Neuronal stem cell (in vitro differentiated cells): ENCODE data around the gene SCAND1.

ENCODE experiments used
- DNase-seq: peaks from one replicate; pipeline ENCODE4 v3.0.0-alpha.2; 2013; ENCODE audit warnings: low spot score
- H2AFZ ChIP-seq: one replicate; pipeline ENCODE4 v1.6.1; 2013; ENCODE audit warnings: mild to moderate bottlenecking, low read length, inconsistent platforms
- H2AK5ac ChIP-seq: 2 replicates; pipeline ENCODE4 v1.6.1; 2013; ENCODE audit warnings: low read depth, mild to moderate bottlenecking, inconsistent platforms, low read length, moderate library complexity, mixed read lengths
- H2BK120ac ChIP-seq: 2 replicates; pipeline ENCODE4 v1.6.1; 2013; ENCODE audit warnings: low read depth, mild to moderate bottlenecking, inconsistent platforms, low read length, moderate library complexity, mixed read lengths
- H2BK12ac ChIP-seq: one replicate; pipeline ENCODE4 v1.6.1; 2013; ENCODE audit warnings: low read length, inconsistent platforms
- H2BK15ac ChIP-seq: 2 replicates; pipeline ENCODE4 v1.6.1; 2013; ENCODE audit warnings: mild to moderate bottlenecking, low read length, inconsistent platforms, mixed read lengths
- H2BK5ac ChIP-seq: one replicate; pipeline ENCODE4 v1.6.1; 2013; ENCODE audit warnings: inconsistent platforms, mild to moderate bottlenecking, low read length, moderate library complexity
- H3K14ac ChIP-seq: one replicate; pipeline ENCODE4 v1.6.1; 2013; ENCODE audit warnings: low read length, inconsistent platforms
- H3K18ac ChIP-seq: 2 replicates; pipeline ENCODE4 v1.6.1; 2013; ENCODE audit warnings: low read length, inconsistent platforms
- H3K23ac ChIP-seq: 2 replicates; pipeline ENCODE4 v1.6.1; 2013; ENCODE audit warnings: low read depth, mild to moderate bottlenecking, mixed read lengths, low read length, inconsistent platforms; ENCODE audit not compliant: poor library complexity
- H3K27ac ChIP-seq: replicated peaks from 3 replicates; pipeline ENCODE4 v1.5.1; 2013; ENCODE audit warnings: low read length, inconsistent platforms
- H3K27me3 ChIP-seq, 3 experiments: 2 replicates each; pipeline ENCODE4 v1.6.1; 2013; ENCODE audit warnings: low read length in 3 of 3, mild to moderate bottlenecking in 2 of 3, inconsistent platforms in 1 of 3, low read depth in 1 of 3, mixed read lengths in 1 of 3, moderate library complexity in 1 of 3; ENCODE audit not compliant: control insufficient read depth in 3 of 3, insufficient read depth in 3 of 3
- H3K36me3 ChIP-seq, 2 donors: replicated peaks in 1 of 2; 2 replicates each; pipeline ENCODE4 v1.6.1; 2013; ENCODE audit warnings: low read length in 2 of 2; ENCODE audit not compliant: control insufficient read depth in 2 of 2, insufficient read depth in 2 of 2
- H3K4ac ChIP-seq: 2 replicates; pipeline ENCODE4 v1.6.1; 2013; ENCODE audit warnings: inconsistent platforms, mild to moderate bottlenecking, low read length, moderate library complexity
- H3K4me1 ChIP-seq, 2 donors: 1 replicate in 1 of 2; 2 replicates in 1 of 2; pipeline ENCODE4 v1.6.1; 2013; ENCODE audit warnings: low read length in 2 of 2, low read depth in 1 of 2; ENCODE audit not compliant: control insufficient read depth in 2 of 2, insufficient read depth in 1 of 2
- H3K4me2 ChIP-seq: one replicate; pipeline ENCODE4 v1.6.1; 2013; ENCODE audit warnings: mild to moderate bottlenecking, low read length, inconsistent platforms; ENCODE audit not compliant: insufficient read depth, poor library complexity, severe bottlenecking
- H3K4me3 ChIP-seq, 2 donors: 2 replicates each; pipeline ENCODE4 v1.5.1; 2013; ENCODE audit warnings: low read length in 2 of 2, mild to moderate bottlenecking in 2 of 2, inconsistent platforms in 1 of 2, moderate library complexity in 1 of 2
- H3K79me1 ChIP-seq: one replicate; pipeline ENCODE4 v1.6.1; 2013; ENCODE audit warnings: low read depth, mild to moderate bottlenecking, inconsistent platforms, low read length, moderate library complexity
- H3K9ac ChIP-seq: one replicate; pipeline ENCODE4 v1.6.1; 2013; ENCODE audit warnings: mild to moderate bottlenecking, low read depth, low read length, inconsistent platforms; ENCODE audit not compliant: poor library complexity
- H3K9me3 ChIP-seq, 2 donors: replicated peaks in 1 of 2; 2 replicates each; pipeline versions ENCODE3 to v1.6.1; 2013; ENCODE audit warnings: low read length in 2 of 2, mild to moderate bottlenecking in 2 of 2, inconsistent platforms in 1 of 2, low read depth in 1 of 2, mixed read lengths in 1 of 2, moderate library complexity in 1 of 2; ENCODE audit not compliant: control insufficient read depth in 2 of 2, insufficient read depth in 1 of 2
- H4K8ac ChIP-seq: one replicate; pipeline ENCODE4 v1.6.1; 2013; ENCODE audit warnings: low read depth, mild to moderate bottlenecking, inconsistent platforms, low read length, moderate library complexity
- H4K91ac ChIP-seq: one replicate; pipeline ENCODE4 v1.6.1; 2013; ENCODE audit warnings: low read length, low read depth, mild to moderate bottlenecking, inconsistent platforms; ENCODE audit not compliant: poor library complexity
- WGBS, 2 donors: extraction: QIAGEN DNeasy Blood & Tissue Kit; methylation state at CpG; one replicate each; pipeline ENCODE4 v1.1.7; 2013; ENCODE audit warnings: missing lambda C conversion rate in 2 of 2, mixed read lengths in 1 of 2; ENCODE audit not compliant: insufficient read length in 2 of 2, insufficient replicate concordance in 1 of 2; ENCODE audit errors: extremely low coverage in 2 of 2; 5-methylcytosine and 5-hydroxymethylcytosine counted together

SCAND1 gene

DNA sequence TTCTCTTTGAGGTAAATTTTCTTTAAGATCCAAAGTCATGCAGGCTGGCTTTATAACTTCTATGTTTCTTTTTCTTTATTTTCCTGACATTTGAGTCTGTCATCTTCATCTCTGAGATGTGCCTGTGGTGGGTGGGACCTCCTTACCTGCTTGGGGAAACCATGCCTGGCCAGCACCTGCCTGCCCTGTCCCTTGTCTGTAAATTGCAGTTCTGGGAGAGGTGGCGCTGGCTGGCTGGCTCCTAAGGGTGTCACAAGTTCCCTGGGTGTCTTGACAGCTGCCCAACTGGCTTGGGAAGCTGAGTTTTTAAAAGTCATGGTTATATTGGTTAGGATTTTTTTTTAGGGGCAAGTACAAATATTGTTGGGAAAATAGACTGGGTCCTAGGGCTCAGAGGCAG, 36.3 kb downstream of the SCAND1 start:
- H3K36me3 ChIP-seq, result peaks cover 34 to 91% of the 10 kb centered on the region in 2 donors
- no peaks in the 10 kb centered on the region for H3K4me1 ChIP-seq
- H4K91ac ChIP-seq, result no peak overlapping the region
- H2AK5ac ChIP-seq, result no peak overlapping the region
- peaks cover 3% of the 10 kb centered on the region for H3K79me1 ChIP-seq
- no peak overlapping the region for H2AFZ ChIP-seq
- no peak overlapping the region for H3K9ac ChIP-seq
- no peak overlapping the region for H4K8ac ChIP-seq
- no peaks in the 10 kb centered on the region for H3K27me3 ChIP-seq
- H3K4ac ChIP-seq, result no peak overlapping the region
- no peaks in the 10 kb centered on the region for H3K9me3 ChIP-seq
- no peak overlapping the region for H3K4me2 ChIP-seq
- no peak for DNase-seq
- no peak overlapping the region for H3K14ac ChIP-seq
- no peak overlapping the region for H3K23ac ChIP-seq
- H2BK12ac ChIP-seq, result no peak overlapping the region
- no peak overlapping the region for H3K4me3 ChIP-seq
- H3K18ac ChIP-seq, result no peak overlapping the region
- H2BK120ac ChIP-seq, result no peak overlapping the region
- no peak overlapping the region for H2BK5ac ChIP-seq
- H3K27ac ChIP-seq, result no peak overlapping the region
- H2BK15ac ChIP-seq, result no peak overlapping the region
- no CpG with 5 or more reads among the region's 1 CpG for WGBS, 2 donors

DNA sequence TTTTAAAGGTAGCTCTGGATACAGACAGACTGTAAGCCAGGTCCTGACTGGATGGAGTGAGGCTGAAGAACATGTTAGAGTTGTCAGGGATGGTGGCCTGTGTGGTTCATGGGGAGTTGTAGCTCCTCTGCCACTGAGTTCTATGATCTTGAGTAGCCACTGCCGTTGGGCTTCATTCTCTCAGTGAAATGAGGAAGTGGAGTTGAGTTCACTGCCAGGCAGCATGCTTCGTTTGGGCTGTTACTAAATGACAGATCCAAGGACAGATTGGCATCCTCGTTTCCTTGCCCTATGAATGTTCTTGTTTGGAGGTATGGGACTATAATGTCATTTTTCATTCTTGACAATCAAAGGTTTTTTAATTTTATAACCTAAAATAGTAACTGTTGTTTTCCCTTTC, 37.2 kb downstream of the SCAND1 start:
- no peak overlapping the region for H2BK12ac ChIP-seq
- no peak overlapping the region for H3K4ac ChIP-seq
- no peaks in the 10 kb centered on the region for H3K9me3 ChIP-seq
- H4K8ac ChIP-seq, result no peak overlapping the region
- no peak overlapping the region for H3K23ac ChIP-seq
- no CpG with 5 or more reads among the region's 3 CpGs for WGBS, 2 donors
- H3K79me1 ChIP-seq, result peaks cover 3% of the 10 kb centered on the region
- no peak overlapping the region for H3K4me2 ChIP-seq
- H3K36me3 ChIP-seq, result peaks cover 37 to 86% of the 10 kb centered on the region in 2 donors
- H3K27me3 ChIP-seq, result no peaks in the 10 kb centered on the region
- H2AFZ ChIP-seq, result no peak overlapping the region
- no peak overlapping the region for H3K9ac ChIP-seq
- H2AK5ac ChIP-seq, result no peak overlapping the region
- H3K18ac ChIP-seq, result no peak overlapping the region
- H3K4me3 ChIP-seq, result no peak overlapping the region
- no peak overlapping the region for H2BK120ac ChIP-seq
- no peak overlapping the region for H4K91ac ChIP-seq
- no peak overlapping the region for H3K27ac ChIP-seq
- no peak overlapping the region for H3K14ac ChIP-seq
- no peak for DNase-seq
- H3K4me1 ChIP-seq, result no peaks in the 10 kb centered on the region
- no peak overlapping the region for H2BK15ac ChIP-seq
- no peak overlapping the region for H2BK5ac ChIP-seq

DNA sequence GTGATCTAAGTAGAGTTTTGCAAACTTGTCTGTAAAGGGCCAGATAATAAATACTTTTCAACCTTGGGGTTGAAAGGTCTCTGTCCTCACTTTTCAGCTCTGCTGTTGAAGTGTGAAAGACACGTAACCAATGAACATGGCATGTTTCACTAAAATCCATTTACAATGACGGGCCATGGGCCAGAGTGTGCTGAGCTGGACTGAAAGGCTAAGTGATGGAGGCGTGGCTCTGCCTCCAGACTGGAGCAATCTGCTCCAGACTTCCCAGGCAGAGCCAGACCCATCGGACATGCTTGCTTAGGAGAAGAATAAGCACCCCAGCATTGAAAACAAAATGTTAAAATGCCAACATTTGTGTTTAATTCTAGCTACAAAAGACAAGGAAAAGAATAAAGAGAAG, 41.4 kb downstream of the SCAND1 start:
- no CpG with 5 or more reads among the region's 4 CpGs for WGBS, 2 donors
- no peak for DNase-seq
- Histone ChIP-seq H2AFZ (no peak overlapping the region), H3K23ac (no peak overlapping the region), H3K9me3 (no peaks in the 10 kb centered on the region), H2BK15ac (no peak overlapping the region), H3K14ac (no peak overlapping the region), H3K36me3 (peaks cover 26 to 65% of the 10 kb centered on the region in 2 donors), H4K8ac (no peak overlapping the region), H2BK120ac (no peak overlapping the region), H3K27ac (no peak overlapping the region), H3K18ac (no peak overlapping the region), H3K4me2 (no peak overlapping the region), H3K9ac (no peak overlapping the region), H2BK12ac (no peak overlapping the region), H3K27me3 (no peaks in the 10 kb centered on the region), H3K4me3 (no peak overlapping the region), H3K4me1 (no peaks in the 10 kb centered on the region), H3K79me1 (peaks cover 3% of the 10 kb centered on the region), H2BK5ac (no peak overlapping the region), H3K4ac (no peak overlapping the region), H2AK5ac (no peak overlapping the region), H4K91ac (no peak overlapping the region)

DNA sequence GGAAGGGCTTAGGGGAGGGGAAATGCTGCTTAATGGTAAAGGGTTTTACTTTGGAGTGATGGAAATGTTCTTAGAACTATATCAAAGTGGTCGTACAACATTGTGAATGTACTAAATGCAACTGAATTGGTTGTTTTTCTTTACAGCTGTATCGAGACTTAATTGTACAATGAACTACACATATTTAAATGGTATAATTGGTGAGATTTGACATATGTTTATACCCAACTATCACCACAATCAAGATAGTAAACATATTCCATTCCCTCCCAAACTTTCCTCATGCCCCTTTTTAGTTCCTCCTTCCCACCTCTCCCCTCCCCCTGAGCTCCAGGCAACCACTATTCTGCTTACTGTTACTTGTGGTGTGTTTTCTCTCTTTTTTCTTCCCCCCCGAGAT, 44.0 kb downstream of the SCAND1 start:
- H2BK5ac ChIP-seq, result no peak overlapping the region
- no peaks in the 10 kb centered on the region for H3K27me3 ChIP-seq
- H2BK15ac ChIP-seq, result no peak overlapping the region
- no peak overlapping the region for H3K23ac ChIP-seq
- H2BK12ac ChIP-seq, result no peak overlapping the region
- no CpG with 5 or more reads among the region's 3 CpGs for WGBS, 2 donors
- no peak overlapping the region for H2AFZ ChIP-seq
- no peak for DNase-seq
- peaks cover 5% of the 10 kb centered on the region for H3K79me1 ChIP-seq
- no peak overlapping the region for H3K4me3 ChIP-seq
- no peak overlapping the region for H4K8ac ChIP-seq
- no peak overlapping the region for H2AK5ac ChIP-seq
- H2BK120ac ChIP-seq, result no peak overlapping the region
- H3K27ac ChIP-seq, result no peak overlapping the region
- H4K91ac ChIP-seq, result no peak overlapping the region
- no peak overlapping the region for H3K9ac ChIP-seq
- no peak overlapping the region for H3K18ac ChIP-seq
- H3K9me3 ChIP-seq, result peaks cover 0 to under 1% of the 10 kb centered on the region in 2 donors
- no peak overlapping the region for H3K14ac ChIP-seq
- H3K36me3 ChIP-seq, result peaks cover 19 to 63% of the 10 kb centered on the region in 2 donors
- no peak overlapping the region for H3K4me2 ChIP-seq
- no peaks in the 10 kb centered on the region for H3K4me1 ChIP-seq
- no peak overlapping the region for H3K4ac ChIP-seq
